ENCODE measurements around the gene SERPINH1. TPM values are rescaled to one million over a fixed set of nuclear protein-coding genes. Genes with fewer than 3 reads are reported as not detected.

SERPINH1 gene
- total RNA-seq, 3 donors from 2014 or later (not counting 1 experiment from before 2014, with no cell fraction given) = 5.4 to 8.8 (median 7.2) TPM

- no peaks in the 10 kb centered on the region for H3K36me3 Mint-ChIP-seq
- no peaks in the 10 kb centered on the region for H3K9me3 Mint-ChIP-seq
- TF ChIP-seq CTCF (IDR thresholded peaks at IDR 0.05) = no peak
- H3K27ac ChIP-seq (ENCODE audit: low read length) = no peak overlapping the region
- H3K36me3 ChIP-seq (ENCODE audit: control insufficient read depth, insufficient read depth, low read length) = no peaks in the 10 kb centered on the region
- no peaks in the 10 kb centered on the region for H3K9me3 ChIP-seq (ENCODE audit: control insufficient read depth, insufficient read depth, low read length)
- peaks cover 33% of the 10 kb centered on the region for H3K4me1 ChIP-seq (ENCODE audit: control insufficient read depth, insufficient read depth, low read length)
- peaks cover 27 to 35% of the 10 kb centered on the region in 2 donors for H3K4me1 Mint-ChIP-seq
- H3K27me3 ChIP-seq (ENCODE audit: control insufficient read depth, insufficient read depth, low read length) = no peaks in the 10 kb centered on the region
- ATAC-seq = no peak
- no peak overlapping the region for H3K4me3 ChIP-seq (ENCODE audit: low read length)
- DNase-seq = no peak
- H3K27ac Mint-ChIP-seq = no peak overlapping the region
- intact Hi-C loops (cut with micrococcal nuclease) = no loop called here
- peaks cover 3 to 6% of the 10 kb centered on the region in 2 donors for H3K27me3 Mint-ChIP-seq (ENCODE audit: low read depth in 2 of 2)
- H3K4me3 Mint-ChIP-seq = no peak overlapping the region
- WGBS (ENCODE audit: insufficient coverage) = 78% methylated on average over 8 of the region's 9 CpGs
Measured at GRCh38 chr11:75518771-75519653, 43.0 kb upstream of the SERPINH1 start.

GRCh38 chr11:75520688-75521087, 41.4 kb upstream of the SERPINH1 start:
- intact Hi-C loops (cut with micrococcal nuclease) = no loop called here
- ATAC-seq (no peak), DNase-seq (no peak)
- Histone ChIP-seq H3K4me3 (ENCODE audit: low read length) (no peak overlapping the region), H3K4me1 (ENCODE audit: control insufficient read depth, insufficient read depth, low read length) (peaks cover 46% of the 10 kb centered on the region), H3K27me3 (ENCODE audit: control insufficient read depth, insufficient read depth, low read length) (no peaks in the 10 kb centered on the region), H3K27ac (ENCODE audit: low read length) (no peak overlapping the region), H3K36me3 (ENCODE audit: control insufficient read depth, insufficient read depth, low read length) (no peaks in the 10 kb centered on the region), H3K9me3 (ENCODE audit: control insufficient read depth, insufficient read depth, low read length) (no peaks in the 10 kb centered on the region)
- peaks cover 9 to 10% of the 10 kb centered on the region in 2 donors for H3K27me3 Mint-ChIP-seq (ENCODE audit: low read depth in 2 of 2)
- no peak overlapping the region for H3K4me3 Mint-ChIP-seq
- 84% methylated on average over 7 of the region's 7 CpGs for WGBS (ENCODE audit: insufficient coverage)
- no peak overlapping the region for H3K27ac Mint-ChIP-seq
- H3K4me1 Mint-ChIP-seq = peaks cover 32 to 46% of the 10 kb centered on the region in 2 donors
- no peaks in the 10 kb centered on the region for H3K36me3 Mint-ChIP-seq
- H3K9me3 Mint-ChIP-seq = no peaks in the 10 kb centered on the region
- TF ChIP-seq CTCF (IDR thresholded peaks at IDR 0.05) = no peak

- Mint-ChIP-seq H3K4me1 (peaks cover 23 to 36% of the 10 kb centered on the region in 2 donors), H3K36me3 (no peaks in the 10 kb centered on the region), H3K9me3 (no peaks in the 10 kb centered on the region), H3K27ac (no peak overlapping the region), H3K27me3 (ENCODE audit: low read depth in 2 of 2) (peaks cover 9 to 10% of the 10 kb centered on the region in 2 donors), H3K4me3 (no peak overlapping the region)
- WGBS (ENCODE audit: insufficient coverage) = 94% methylated on average over 7 of the region's 7 CpGs
- Histone ChIP-seq H3K4me1 (ENCODE audit: control insufficient read depth, insufficient read depth, low read length) (peaks cover 38% of the 10 kb centered on the region), H3K9me3 (ENCODE audit: control insufficient read depth, insufficient read depth, low read length) (no peaks in the 10 kb centered on the region), H3K27me3 (ENCODE audit: control insufficient read depth, insufficient read depth, low read length) (no peaks in the 10 kb centered on the region), H3K36me3 (ENCODE audit: control insufficient read depth, insufficient read depth, low read length) (no peaks in the 10 kb centered on the region), H3K4me3 (ENCODE audit: low read length) (no peak overlapping the region), H3K27ac (ENCODE audit: low read length) (no peak overlapping the region)
- no peak for ATAC-seq
- DNase-seq = no peak
- intact Hi-C loops (cut with micrococcal nuclease) = no loop called here
- TF ChIP-seq CTCF (IDR thresholded peaks at IDR 0.05) = no peak
Measured at GRCh38 chr11:75522286-75523044, 39.6 kb upstream of the SERPINH1 start.

All from natural killer cell (primary cell).